Endothelial cell (in vitro differentiated cells): ENCODE measurements around the gene CDKL5. TPM values are rescaled to one million over a fixed set of nuclear protein-coding genes. Genes with fewer than 3 reads are reported as not detected.

Experiments used
- DNase-seq: peaks from one replicate; pipeline ENCODE4 v3.0.0; 2021; ENCODE audit warnings: low spot score
- H3K27ac Mint-ChIP-seq: one replicate; pipeline ENCODE4 v1.8.0; 2021; ENCODE audit warnings: mixed read lengths, inconsistent platforms; ENCODE audit not compliant: unreplicated experiment
- H3K27me3 Mint-ChIP-seq: one replicate; pipeline ENCODE4 v1.8.0; 2021; ENCODE audit warnings: mild to moderate bottlenecking, moderate library complexity, mixed read lengths, inconsistent platforms; ENCODE audit not compliant: unreplicated experiment
- H3K36me3 Mint-ChIP-seq: one replicate; pipeline ENCODE4 v1.8.0; 2021; ENCODE audit warnings: mild to moderate bottlenecking, low read depth, mixed read lengths, inconsistent platforms; ENCODE audit not compliant: unreplicated experiment
- H3K4me1 Mint-ChIP-seq: one replicate; pipeline ENCODE4 v1.8.0; 2021; ENCODE audit warnings: mild to moderate bottlenecking, mixed read lengths, inconsistent platforms; ENCODE audit not compliant: unreplicated experiment
- H3K4me3 Mint-ChIP-seq: one replicate; pipeline ENCODE4 v1.8.0; 2021; ENCODE audit warnings: mild to moderate bottlenecking, mixed read lengths, inconsistent platforms; ENCODE audit not compliant: unreplicated experiment
- H3K9me3 Mint-ChIP-seq: one replicate; pipeline ENCODE4 v1.8.0; 2021; ENCODE audit warnings: mixed read lengths, inconsistent platforms; ENCODE audit not compliant: unreplicated experiment
- CTCF ChIP-seq: fragments of 200-600 bp; sonication (generic); IDR thresholded peaks from one replicate; pipeline ENCODE4 v1.5.0; 2021; ENCODE audit warnings: antibody characterized with exemption; ENCODE audit not compliant: unreplicated experiment
- total RNA-seq: library from RNA; stranded (reverse); fragmentation: NEBNext Ultra II Directional; extraction: Animal tissue kit (Norgen Biotek cat#: 25700); gene quantifications from one replicate; pipeline ENCODE4 v1.2.1, GENCODE V29; 2021; ENCODE audit not compliant: unreplicated experiment

Gene CDKL5
- total RNA-seq, 1 donor from 2014 or later = 10.6 TPM

GRCh38 chrX:18574591-18574990, 149.2 kb downstream of the CDKL5 start:
- no peaks in the 10 kb centered on the region for H3K9me3 Mint-ChIP-seq
- peaks cover 12% of the 10 kb centered on the region for H3K4me1 Mint-ChIP-seq
- no peaks in the 10 kb centered on the region for H3K36me3 Mint-ChIP-seq
- no peak overlapping the region for H3K27ac Mint-ChIP-seq
- TF ChIP-seq CTCF = no peak
- no peak for DNase-seq
- peaks cover 1% of the 10 kb centered on the region for H3K27me3 Mint-ChIP-seq
- no peak overlapping the region for H3K4me3 Mint-ChIP-seq

GRCh38 chrX:18575744-18576143, 150.3 kb downstream of the CDKL5 start:
- Mint-ChIP-seq H3K27me3 (peaks cover 1% of the 10 kb centered on the region), H3K9me3 (no peaks in the 10 kb centered on the region), H3K4me3 (no peak overlapping the region), H3K27ac (no peak overlapping the region), H3K36me3 (no peaks in the 10 kb centered on the region), H3K4me1 (peaks cover 12% of the 10 kb centered on the region)
- no peak for TF ChIP-seq CTCF
- DNase-seq = no peak

GRCh38 chrX:18577400-18577799, 152.0 kb downstream of the CDKL5 start:
- DNase-seq = no peak
- no peak overlapping the region for H3K27ac Mint-ChIP-seq
- H3K4me3 Mint-ChIP-seq = no peak overlapping the region
- no peaks in the 10 kb centered on the region for H3K9me3 Mint-ChIP-seq
- peaks cover 1% of the 10 kb centered on the region for H3K27me3 Mint-ChIP-seq
- TF ChIP-seq CTCF = no peak
- H3K36me3 Mint-ChIP-seq = no peaks in the 10 kb centered on the region
- H3K4me1 Mint-ChIP-seq = peaks cover 11% of the 10 kb centered on the region

GRCh38 chrX:18578546-18578945, 153.1 kb downstream of the CDKL5 start:
- Mint-ChIP-seq H3K27ac (no peak overlapping the region), H3K4me1 (peaks cover 10% of the 10 kb centered on the region), H3K4me3 (no peak overlapping the region), H3K27me3 (no peaks in the 10 kb centered on the region), H3K9me3 (no peaks in the 10 kb centered on the region), H3K36me3 (no peaks in the 10 kb centered on the region)
- TF ChIP-seq CTCF = no peak
- DNase-seq = no peak

GRCh38 chrX:18579495-18579894, 154.1 kb downstream of the CDKL5 start:
- Mint-ChIP-seq H3K4me3 (no peak overlapping the region), H3K9me3 (no peaks in the 10 kb centered on the region), H3K27ac (no peak overlapping the region), H3K4me1 (peaks cover 8% of the 10 kb centered on the region), H3K27me3 (no peaks in the 10 kb centered on the region), H3K36me3 (no peaks in the 10 kb centered on the region)
- TF ChIP-seq CTCF = no peak
- no peak for DNase-seq
